ENCODE measurements around the gene SNAPC4. TPM values are rescaled to one million over a fixed set of nuclear protein-coding genes. Genes with fewer than 3 reads are reported as not detected.

SNAPC4 gene
- total and polyA plus RNA-seq, 9 of the 15 experiments (the other 6 are each of a cell fraction or from before 2014, with no cell fraction given): 0.21 to 21.8 (median 8.8) TPM

- TF ChIP-seq IRF1 (CRISPR knock-in tag; IDR thresholded peaks at IDR 0.05; ENCODE audit: borderline replicate concordance) (no peak), E4F1 (CRISPR knock-in tag; IDR thresholded peaks at IDR 0.05; ENCODE audit: borderline replicate concordance) (no peak), ZNF274 (IDR thresholded peaks at IDR 0.05; ENCODE audit: borderline replicate concordance, low read depth, low read length) (no peak), ZFPM2 (CRISPR knock-in tag; IDR thresholded peaks at IDR 0.05) (no peak), ARID4B (CRISPR knock-in tag; IDR thresholded peaks at IDR 0.05) (no peak; the same call in 1 of the 2 replicates), EWSR1 (IDR thresholded peaks at IDR 0.05; ENCODE audit: borderline replicate concordance, low read depth, partially characterized antibody) (no peak), GATA2 (CRISPR knock-in tag; IDR thresholded peaks at IDR 0.05) (no peak), THAP7 (CRISPR knock-in tag; IDR thresholded peaks at IDR 0.05) (no peak), ELF2 (CRISPR knock-in tag; IDR thresholded peaks at IDR 0.05) (peak; percentile 62; the same call in 1 of the 2 replicates), SRSF7 (optimal IDR thresholded peaks at IDR 0.05; ENCODE audit: low read depth, low read length) (no peak), MBD2 (IDR thresholded peaks at IDR 0.05; ENCODE audit: borderline replicate concordance, low read depth) (no peak), USF2 (CRISPR knock-in tag; IDR thresholded peaks at IDR 0.05) (no peak), ZFP91 (CRISPR knock-in tag; IDR thresholded peaks at IDR 0.05) (peak; percentile 56; the same call in 1 of the 2 replicates), MAFF (IDR thresholded peaks at IDR 0.05; ENCODE audit: low read length) (no peak), COPS2 (conservative IDR thresholded peaks at IDR 0.05) (no peak), CAMTA2 (CRISPR knock-in tag; conservative IDR thresholded peaks at IDR 0.05) (no peak)
Observed at GRCh38 chr9:136373300-136374182, 26.4 kb downstream of the SNAPC4 start, which contains the start of gene CARD9 (continued).
